A549 (cell line): ENCODE results near the gene THY1. TPM values are rescaled to one million over a fixed set of nuclear protein-coding genes. Genes with fewer than 3 reads are reported as not detected.

Source experiments
- ATAC-seq, 2 experiments: fragments of 200-7000 bp in 1 of 2; fragments of >200 bp in 1 of 2; cut with Nextera tagmentation in 1 of 2; cut with Tn5 transposase in 1 of 2; 3 replicates each; pipeline versions ENCODE4 v1.8.0 to v1.9.1; 2018 to 2020; ENCODE audit warnings: mild to moderate bottlenecking in 1 of 2, moderate library complexity in 1 of 2
- CTCF ChIA-PET: fragments of 300-600 bp; sonication (Branson Sonifier 250); formaldehyde crosslinking; extraction: SDS; loops from one replicate; lab custom pipeline; 2021; ENCODE audit warnings: antibody characterized with exemption, inconsistent platforms; lab: Yijun Ruan, JAX
- POLR2A ChIA-PET: fragments of 350-600 bp; formaldehyde crosslinking; extraction: SDS; loops from one replicate; lab custom pipeline; 2021; ENCODE audit warnings: antibody characterized with exemption, inconsistent platforms; lab: Yijun Ruan, JAX
- DNase-seq, 2 experiments: peaks; one replicate each; pipeline versions ENCODE4 v3.0.0 to v3.0.0-alpha.2; 2011 to 2016; ENCODE audit warnings: low read depth in 1 of 2, low spot score in 1 of 2
- FAIRE-seq: peaks from 2 replicates; lab custom pipeline; 2011; peaks lifted over from hg19 to GRCh38; lab: Jason Lieb, UNC
- H3K27ac ChIP-seq, 2 experiments: fragments of >200 bp; sonication (Bioruptor Twin); formaldehyde crosslinking; 3 replicates each; pipeline ENCODE4 v1.5.1; 2016 to 2017
- H3K4me1 ChIP-seq: fragments of >200 bp; sonication (Bioruptor Twin); formaldehyde crosslinking; 3 replicates; pipeline ENCODE4 v1.6.1; 2016
- H3K4me2 ChIP-seq: fragments of >200 bp; sonication (Bioruptor Twin); formaldehyde crosslinking; 3 replicates; pipeline ENCODE4 v1.6.1; 2016
- H3K4me3 ChIP-seq: fragments of >200 bp; sonication (Bioruptor Twin); formaldehyde crosslinking; 3 replicates; pipeline ENCODE4 v1.5.1; 2016
- H3K9me3 ChIP-seq: fragments of >200 bp; sonication (Bioruptor Twin); formaldehyde crosslinking; 3 replicates; pipeline ENCODE4 v1.6.1; 2016
- ATOH8 ChIP-seq: fragments of 250-450 bp; sonication (Bioruptor Pico); IDR thresholded peaks from 2 replicates; pipeline ENCODE4 v1.5.0; 2020; ENCODE audit warnings: low read depth, mild to moderate bottlenecking, moderate library complexity
- BCL3 ChIP-seq: fragments of >200 bp; sonication (Bioruptor Twin); formaldehyde crosslinking; IDR thresholded peaks from 3 replicates; pipeline ENCODE4 v1.6.1; 2016
- BHLHE40 ChIP-seq: IDR thresholded peaks from 2 replicates; pipeline ENCODE4 v1.6.1; 2012; ENCODE audit warnings: low read depth, low read length, inconsistent platforms
- CBX2 ChIP-seq: fragments of 200-600 bp; sonication (generic); IDR thresholded peaks from 2 replicates; pipeline ENCODE4 v1.6.1; 2016; ENCODE audit warnings: low read depth, mild to moderate bottlenecking, borderline replicate concordance
- CHD2 ChIP-seq: fragments of 150-350 bp; IDR thresholded peaks from 2 replicates; pipeline ENCODE4 v1.6.1; 2014; ENCODE audit warnings: low read length; ENCODE audit not compliant: partially characterized antibody
- CHD4 ChIP-seq: fragments of 200-600 bp; sonication (generic); IDR thresholded peaks from 2 replicates; pipeline ENCODE4 v1.6.1; 2016; ENCODE audit warnings: antibody characterized with exemption, mild to moderate bottlenecking, borderline replicate concordance
- CTCF ChIP-seq: fragments of >200 bp; sonication (Bioruptor Twin); formaldehyde crosslinking; IDR thresholded peaks from 3 replicates; pipeline ENCODE4 v1.5.1; 2016
- EP300 ChIP-seq, 2 experiments: fragments of >200 bp; sonication (Bioruptor Twin); formaldehyde crosslinking; IDR thresholded peaks; 2 replicates in 1 of 2; 3 replicates in 1 of 2; pipeline ENCODE4 v1.6.1; 2016 to 2017
- ESRRA ChIP-seq: fragments of 150-350 bp; IDR thresholded peaks from 2 replicates; pipeline ENCODE4 v1.6.1; 2014; ENCODE audit warnings: mild to moderate bottlenecking, low read length, borderline replicate concordance
- FOSL2 ChIP-seq, 2 experiments: fragments of 450-650 bp in 1 of 2; fragments of >200 bp in 1 of 2; sonication (Bioruptor Twin) in 1 of 2; formaldehyde crosslinking; IDR thresholded peaks; 2 replicates each; pipeline versions ENCODE4 v1.5.0 to v1.6.1; 2016 to 2020; ENCODE audit warnings: mild to moderate bottlenecking in 1 of 2, moderate library complexity in 1 of 2
- GATA3 ChIP-seq: IDR thresholded peaks from 2 replicates; pipeline ENCODE4 v1.6.1; 2012; ENCODE audit warnings: borderline replicate concordance
- HEYL ChIP-seq: fragments of 250-450 bp; sonication (Bioruptor Pico); IDR thresholded peaks from 2 replicates; pipeline ENCODE4 v1.8.0; 2021; ENCODE audit warnings: mild to moderate bottlenecking, moderate library complexity
- HOXA7 ChIP-seq: fragments of 250-450 bp; sonication (Bioruptor Pico); IDR thresholded peaks from 2 replicates; pipeline ENCODE4 v1.5.0; 2020; ENCODE audit warnings: mild to moderate bottlenecking, moderate library complexity
- JUNB ChIP-seq: fragments of >200 bp; sonication (Bioruptor Twin); formaldehyde crosslinking; IDR thresholded peaks from 2 replicates; pipeline ENCODE4 v1.6.1; 2016
- KDM5A ChIP-seq: fragments of 200-600 bp; sonication (generic); IDR thresholded peaks from 2 replicates; pipeline ENCODE4 v1.6.1; 2016; ENCODE audit warnings: antibody characterized with exemption, mild to moderate bottlenecking
- MAZ ChIP-seq: fragments of 150-350 bp; IDR thresholded peaks from 2 replicates; pipeline ENCODE4 v1.6.1; 2014; ENCODE audit warnings: antibody characterized with exemption, low read depth, low read length, borderline replicate concordance
- POLR2AphosphoS2 ChIP-seq: conservative IDR thresholded peaks from 2 replicates; pipeline ENCODE4 v1.6.1; 2012; ENCODE audit warnings: low read length, improper control_type of control experiment, inconsistent platforms
- REST ChIP-seq: fragments of 200-600 bp; sonication (generic); IDR thresholded peaks from 2 replicates; pipeline ENCODE4 v1.6.1; 2016; ENCODE audit warnings: antibody characterized with exemption, mild to moderate bottlenecking, moderate library complexity
- RFX5 ChIP-seq: fragments of 450-650 bp; IDR thresholded peaks from 2 replicates; pipeline ENCODE4 v1.7.1; 2014; ENCODE audit warnings: antibody characterized with exemption, mild to moderate bottlenecking, moderate library complexity
- TFCP2L1 ChIP-seq: fragments of 250-450 bp; sonication (Bioruptor Pico); IDR thresholded peaks from 2 replicates; pipeline ENCODE4 v1.5.0; 2021; ENCODE audit warnings: mild to moderate bottlenecking
- TP53 ChIP-seq: fragments of 250-450 bp; sonication (Bioruptor Pico); IDR thresholded peaks from 2 replicates; pipeline ENCODE4 v1.5.0; 2021; ENCODE audit warnings: mild to moderate bottlenecking, moderate library complexity
- USF2 ChIP-seq: fragments of 450-650 bp; IDR thresholded peaks from 2 replicates; pipeline ENCODE4 v1.6.1; 2014; ENCODE audit warnings: antibody characterized with exemption
- ZFP36 ChIP-seq: fragments of 450-650 bp; IDR thresholded peaks from 2 replicates; pipeline ENCODE4 v1.6.1; 2014; ENCODE audit warnings: borderline replicate concordance; ENCODE audit not compliant: partially characterized antibody
- ZSCAN20 ChIP-seq: fragments of 250-450 bp; sonication (Bioruptor Pico); IDR thresholded peaks from 2 replicates; pipeline ENCODE4 v1.8.0; 2022; ENCODE audit warnings: mild to moderate bottlenecking, moderate library complexity
- whole genome bisulfite sequencing: methylation state at CpG from one replicate; pipeline ENCODE4 v1.1.6; 2017; ENCODE audit errors: missing lambda C conversion rate; 5-methylcytosine and 5-hydroxymethylcytosine counted together
- polyA plus RNA-seq, 4 experiments: library from polyadenylated mRNA; depleted of rRNA in 3 of 4; stranded (reverse); fragments of >200 nt; fragmentation: RNase III in 1 of 4; extraction: RNeasy Plus Mini Kit Qiagen cat#74134 plus additional on column Dnase treatment in 1 of 4; gene quantifications; 2 replicates in 3 of 4; 3 replicates in 1 of 4; pipeline ENCODE4 v1.2.3, GENCODE V29; 2011 to 2017

Gene THY1
- polyA plus RNA-seq, 2 of the 4 experiments (the other 2 are of a cell fraction): 7.1 to 19.9 TPM

- no peak for TF ChIP-seq HOXA7 (CRISPR knock-in tag)
- no peak for TF ChIP-seq USF2
- no peak for TF ChIP-seq BCL3
- TF ChIP-seq RFX5: no peak
- no peak for TF ChIP-seq MAZ
- TF ChIP-seq TFCP2L1 (CRISPR knock-in tag): no peak
- no peak for TF ChIP-seq GATA3
- TF ChIP-seq KDM5A: no peak
- no peak for TF ChIP-seq EP300 (IDR thresholded peaks at IDR 0.05)
- TF ChIP-seq ATOH8 (CRISPR knock-in tag): no peak
- no peak for TF ChIP-seq FOSL2 (IDR thresholded peaks at IDR 0.05)
- no peak for TF ChIP-seq FOSL2 (CRISPR knock-in tag; IDR thresholded peaks at IDR 0.05)
- TF ChIP-seq ZFP36: no peak
- TF ChIP-seq CBX2: no peak
- TF ChIP-seq ZSCAN20 (CRISPR knock-in tag): no peak
- Histone ChIP-seq H3K4me2 (no peak overlapping the region), H3K9me3 (no peaks in the 10 kb centered on the region), H3K27ac (no peak overlapping the region), H3K4me1 (peaks cover 16% of the 10 kb centered on the region), H3K4me3 (no peak overlapping the region)
- ChIA-PET POLR2A (no interaction called here), CTCF (interaction anchor here (0.9 to 1.4 kb wide), 2 partner anchors 12 to 56 kb away, joined by 3 to 4 read pairs; no protein-coding TSS in a partner anchor)
- ATAC-seq (no peak), FAIRE-seq (no peak), DNase-seq (no peak)
- 83% methylated on average over 1 of the region's 1 CpG for WGBS
Measured at GRCh38 chr11:119434591-119435330, 11.8 kb upstream of the THY1 start.

- TF ChIP-seq JUNB (no peak), CHD4 (no peak), TP53 (CRISPR knock-in tag) (no peak), CBX2 (no peak), CTCF (no peak), REST (no peak), ESRRA (no peak), POLR2AphosphoS2 (no peak), BHLHE40 (no peak), CHD2 (no peak), HEYL (CRISPR knock-in tag) (no peak), BCL3 (no peak)
- CTCF ChIA-PET: interaction anchor here (0.8 to 1.1 kb wide), 3 partner anchors 20 to 338 kb away, joined by 3 read pairs; a partner anchor contains a TSS
- Histone ChIP-seq H3K9me3 (no peaks in the 10 kb centered on the region), H3K27ac (peak overlapping the region in 1 of 2 experiments; percentile 68; a peak in 2 of 6 replicates), H3K4me2 (peak overlapping the region; percentile 61), H3K4me3 (no peak overlapping the region), H3K4me1 (peaks cover 16% of the 10 kb centered on the region)
- POLR2A ChIA-PET: no interaction called here
- no peak for DNase-seq
- WGBS: 83% methylated on average over 1 of the region's 1 CpG
- ATAC-seq: peak; percentile 18 to 52; a peak in 3 of 6 replicates
- FAIRE-seq: no peak
Measured at GRCh38 chr11:119433358-119433725, 10.4 kb upstream of the THY1 start.
